Adrenal gland (tissue), 5 donors: ENCODE measurements around the gene ZNF516.
"Not testable (repeated sequence)": the region's sequence is repeated elsewhere in the genome, so short reads cannot be mapped to it uniquely, and the experiment has no call there.

Experiments
- CTCF ChIP-seq, 6 experiments: fragments of 450-650 bp in 4 of 6; fragments of 200-600 bp in 2 of 6; sonication (generic) in 1 of 6; IDR thresholded peaks; 1 replicate in 5 of 6; 2 replicates in 1 of 6; pipeline versions ENCODE4 v1.5.1 to v1.8.0; 2016 to 2021; ENCODE audit warnings: antibody characterized with exemption in 6 of 6, mild to moderate bottlenecking in 2 of 6, moderate library complexity in 1 of 6
- POLR2A ChIP-seq, 2 donors: fragments of 450-650 bp; IDR thresholded peaks; one replicate each; pipeline ENCODE4 v1.6.1; 2017; ENCODE audit warnings: antibody characterized with exemption in 2 of 2, mild to moderate bottlenecking in 2 of 2, moderate library complexity in 1 of 2
- donor health status: DM: no; HTN: no; CAD: no.

GRCh38 chr18:76536593-76536992 lies 41.6 kb upstream of the ZNF516 start:
- not testable (repeated sequence) for TF ChIP-seq CTCF, POLR2A (IDR thresholded peaks at IDR 0.05)
